Measurements from ENCODE around the gene FYN.

GRCh38 chr6:111679126-111679858 lies 194.0 kb downstream of the FYN start:
- TF ChIP-seq, protein P1, sequence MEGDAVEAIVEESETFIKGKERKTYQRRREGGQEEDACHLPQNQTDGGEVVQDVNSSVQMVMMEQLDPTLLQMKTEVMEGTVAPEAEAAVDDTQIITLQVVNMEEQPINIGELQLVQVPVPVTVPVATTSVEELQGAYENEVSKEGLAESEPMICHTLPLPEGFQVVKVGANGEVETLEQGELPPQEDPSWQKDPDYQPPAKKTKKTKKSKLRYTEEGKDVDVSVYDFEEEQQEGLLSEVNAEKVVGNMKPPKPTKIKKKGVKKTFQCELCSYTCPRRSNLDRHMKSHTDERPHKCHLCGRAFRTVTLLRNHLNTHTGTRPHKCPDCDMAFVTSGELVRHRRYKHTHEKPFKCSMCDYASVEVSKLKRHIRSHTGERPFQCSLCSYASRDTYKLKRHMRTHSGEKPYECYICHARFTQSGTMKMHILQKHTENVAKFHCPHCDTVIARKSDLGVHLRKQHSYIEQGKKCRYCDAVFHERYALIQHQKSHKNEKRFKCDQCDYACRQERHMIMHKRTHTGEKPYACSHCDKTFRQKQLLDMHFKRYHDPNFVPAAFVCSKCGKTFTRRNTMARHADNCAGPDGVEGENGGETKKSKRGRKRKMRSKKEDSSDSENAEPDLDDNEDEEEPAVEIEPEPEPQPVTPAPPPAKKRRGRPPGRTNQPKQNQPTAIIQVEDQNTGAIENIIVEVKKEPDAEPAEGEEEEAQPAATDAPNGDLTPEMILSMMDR (IDR thresholded peaks at IDR 0.05): no peak
- TF ChIP-seq POLR2A (IDR thresholded peaks at IDR 0.05): no peak
- TF ChIP-seq EP300 (IDR thresholded peaks at IDR 0.05; ENCODE audit: low read depth): no peak
- TF ChIP-seq POLR2AphosphoS5 (IDR thresholded peaks at IDR 0.05): no peak

Data from transverse colon (tissue), 4 donors.